Measurements from ENCODE around the gene POLR2L.

POLR2L gene

GRCh38 chr11:838441-839279 lies 3.7 kb downstream of the POLR2L start:
- DNase-seq (ENCODE audit: low read depth in 2 of 2), result no peak

- no peak for DNase-seq (ENCODE audit: low read depth in 2 of 2)
Observed at GRCh38 chr11:837990-838307, 4.4 kb downstream of the POLR2L start.

GRCh38 chr11:837189-837989 lies 4.9 kb downstream of the POLR2L start:
- no peak for DNase-seq (ENCODE audit: low read depth in 2 of 2)

- DNase-seq (ENCODE audit: low read depth in 2 of 2), result no peak
Observed at GRCh38 chr11:836700-837099, 5.6 kb downstream of the POLR2L start.

GRCh38 chr11:836274-836673 lies 6.1 kb downstream of the POLR2L start:
- DNase-seq (ENCODE audit: low read depth in 2 of 2), result no peak

- DNase-seq (ENCODE audit: low read depth in 2 of 2), result no peak
Observed at GRCh38 chr11:834371-835316, 7.7 kb downstream of the POLR2L start.

GRCh38 chr11:833849-834311 lies 8.4 kb downstream of the POLR2L start:
- DNase-seq (ENCODE audit: low read depth in 2 of 2), result no peak

- no peak for DNase-seq (ENCODE audit: low read depth in 2 of 2)
Observed at GRCh38 chr11:833114-833791, 9.1 kb downstream of the POLR2L start.

GRCh38 chr11:832529-833113 lies 9.7 kb downstream of the POLR2L start, which contains the start of gene CD151:
TSS of gene CD151 (plus strand) at chr11:832952. CDS start at chr11:836070, 3,118 bp downstream.
- peak in 1 of 2 donors; percentile 22 for DNase-seq (ENCODE audit: low read depth in 2 of 2)

GRCh38 chr11:831961-832528 lies 10.3 kb downstream of the POLR2L start:
- DNase-seq (ENCODE audit: low read depth in 2 of 2), result no peak

- no peak for DNase-seq (ENCODE audit: low read depth in 2 of 2)
Observed at GRCh38 chr11:831118-831864, 11.0 kb downstream of the POLR2L start.

- peak in 1 of 2 donors; percentile 40 for DNase-seq (ENCODE audit: low read depth in 2 of 2)
Observed at GRCh38 chr11:830295-831117, 11.8 kb downstream of the POLR2L start.

GRCh38 chr11:829847-830294 lies 12.5 kb downstream of the POLR2L start:
- DNase-seq (ENCODE audit: low read depth in 2 of 2), result no peak

- no peak for DNase-seq (ENCODE audit: low read depth in 2 of 2)
Observed at GRCh38 chr11:829176-829846, 13.0 kb downstream of the POLR2L start.

GRCh38 chr11:828506-829175 lies 13.7 kb downstream of the POLR2L start:
- no peak for DNase-seq (ENCODE audit: low read depth in 2 of 2)

GRCh38 chr11:827897-828192 lies 14.5 kb downstream of the POLR2L start, which contains the start of gene CRACR2B:
TSS of gene CRACR2B (plus strand) at chr11:827919. CDS start at chr11:828608, 689 bp downstream.
- no peak for DNase-seq (ENCODE audit: low read depth in 2 of 2)

- no peak for DNase-seq (ENCODE audit: low read depth in 2 of 2)
Observed at GRCh38 chr11:827146-827896, 15.0 kb downstream of the POLR2L start.

Data from stimulated activated CD8-positive, alpha-beta memory T cell treated with anti-CD3 and anti-CD28 coated beads, Interleukin-15, amount 100 ng/mL, for 4 hours (primary cell).